Measurements from ENCODE around the gene ANO7. TPM values are rescaled to one million over a fixed set of nuclear protein-coding genes. Genes with fewer than 3 reads are reported as not detected.

Gene ANO7
- total RNA-seq, 2 experiments from 2014 or later: 2.1 to 2.4 TPM

- H3K36me3 Mint-ChIP-seq (ENCODE audit: low read depth): peaks cover 32% of the 10 kb centered on the region
- peak; percentile 56 for DNase-seq
- H3K27me3 Mint-ChIP-seq: no peaks in the 10 kb centered on the region
- ChIA-PET CTCF (no interaction called here), POLR2A (no interaction called here)
- H3K4me1 Mint-ChIP-seq: peaks cover 47% of the 10 kb centered on the region
- intact Hi-C loops (cut with DNase I, micrococcal nuclease): loop anchor here (1.0 to 5.0 kb wide), 6 partner anchors 38 to 236 kb away; partner anchors contain the start of genes HDLBP (in 2 of the 2), SEPTIN2 (in 2 of the 2), FARP2 (in 1 of the 2) and PASK (in 1 of the 2)
- peak overlapping the region; percentile 77 for H3K4me3 Mint-ChIP-seq
- H3K27ac Mint-ChIP-seq: no peak overlapping the region
- peaks cover 9% of the 10 kb centered on the region for H3K9me3 Mint-ChIP-seq (ENCODE audit: low read depth)
- peak; percentile 77 for ATAC-seq
Observed at GRCh38 chr2:241272303-241273209, 84.1 kb downstream of the ANO7 start.

DNA sequence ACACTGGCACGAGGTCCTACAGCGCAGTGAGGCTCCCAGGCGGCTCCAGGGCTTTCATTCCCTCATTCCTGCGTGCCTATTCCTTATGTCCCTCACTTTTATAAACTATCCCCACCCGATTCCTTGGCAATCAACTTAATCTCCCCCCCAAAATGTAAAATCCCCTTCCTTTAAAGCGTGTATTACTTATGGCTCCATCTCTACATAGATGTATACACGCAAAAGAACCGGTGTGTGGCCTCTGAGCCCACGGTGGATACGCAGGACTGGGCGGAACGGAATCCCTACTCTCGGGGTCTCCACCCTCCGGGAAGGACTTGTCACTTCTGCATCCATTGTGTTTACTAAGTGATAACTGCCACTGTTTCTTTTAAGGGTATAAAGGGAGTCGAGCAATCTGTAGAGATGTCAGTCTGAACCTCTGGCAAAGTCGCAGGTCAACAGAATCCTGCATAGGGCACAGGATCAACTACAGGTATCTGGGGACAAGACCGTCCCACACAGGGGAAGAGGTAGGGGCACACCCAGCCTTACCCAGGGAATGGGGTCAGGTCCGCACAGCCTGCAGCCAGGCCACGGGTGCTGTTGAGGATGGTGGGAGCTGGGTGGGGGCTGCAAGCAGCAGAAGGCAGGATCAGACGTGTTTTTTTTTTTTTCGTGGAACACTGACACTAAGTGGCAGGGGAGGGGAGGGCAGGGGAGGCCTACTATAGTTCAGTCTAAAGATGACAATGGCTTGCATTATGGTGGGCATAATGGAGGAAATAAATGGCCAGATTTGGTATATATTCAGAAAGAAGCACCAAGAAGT lies 84.9 kb downstream of the ANO7 start:
- peaks cover 34% of the 10 kb centered on the region for H3K36me3 Mint-ChIP-seq (ENCODE audit: low read depth)
- intact Hi-C loops (cut with DNase I, micrococcal nuclease): loop anchor here (2.0 to 5.0 kb wide), 2 partner anchors 44 to 83 kb away; partner anchors contain the start of genes FARP2 (in 1 of the 2), HDLBP (in 1 of the 2) and SEPTIN2 (in 1 of the 2)
- H3K27ac Mint-ChIP-seq: no peak overlapping the region
- no peaks in the 10 kb centered on the region for H3K27me3 Mint-ChIP-seq
- peak; percentile 10 for ATAC-seq
- ChIA-PET CTCF (interaction anchor here (0.6 kb wide), 1 partner anchor 20 kb away, joined by 3 read pairs; no protein-coding TSS in a partner anchor), POLR2A (interaction anchor here (0.6 kb wide), 1 partner anchor 160 kb away, joined by 4 read pairs; no protein-coding TSS in a partner anchor)
- no peak for DNase-seq
- peak overlapping the region; percentile 60 for H3K4me3 Mint-ChIP-seq
- peaks cover 47% of the 10 kb centered on the region for H3K4me1 Mint-ChIP-seq
- peaks cover 9% of the 10 kb centered on the region for H3K9me3 Mint-ChIP-seq (ENCODE audit: low read depth)

DNA sequence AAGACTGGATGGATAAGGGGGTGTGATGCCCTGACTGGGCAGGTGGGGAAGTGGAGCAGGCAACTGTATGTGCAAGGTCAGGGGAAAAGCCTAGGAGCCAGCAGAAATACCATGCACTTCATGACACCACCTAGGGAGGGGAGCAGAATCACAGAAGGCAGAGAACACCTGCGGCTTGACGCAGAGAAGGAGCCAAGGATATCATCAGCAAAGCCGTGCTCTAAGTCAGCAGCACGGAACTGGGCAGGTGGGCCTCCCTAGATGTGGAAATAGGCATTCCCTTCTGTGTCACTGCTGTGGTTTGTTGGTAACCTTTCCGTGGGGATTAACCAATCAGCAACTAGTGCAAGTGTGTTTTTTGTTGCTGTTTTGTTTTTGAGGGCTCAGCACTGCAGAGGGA lies 85.7 kb downstream of the ANO7 start:
- ATAC-seq: no peak
- ChIA-PET CTCF (interaction anchor here (0.6 kb wide), 1 partner anchor 19 kb away, joined by 3 read pairs; no protein-coding TSS in a partner anchor), POLR2A (no interaction called here)
- no peak overlapping the region for H3K4me3 Mint-ChIP-seq
- DNase-seq: no peak
- peaks cover 9% of the 10 kb centered on the region for H3K9me3 Mint-ChIP-seq (ENCODE audit: low read depth)
- H3K4me1 Mint-ChIP-seq: peaks cover 44% of the 10 kb centered on the region
- no peaks in the 10 kb centered on the region for H3K27me3 Mint-ChIP-seq
- intact Hi-C loops (cut with DNase I, micrococcal nuclease): loop anchor here in 1 of 2 experiments (5.0 kb wide), 1 partner anchor 43 kb away; the partner anchor contains the start of genes HDLBP and SEPTIN2
- H3K27ac Mint-ChIP-seq: no peak overlapping the region
- peaks cover 34% of the 10 kb centered on the region for H3K36me3 Mint-ChIP-seq (ENCODE audit: low read depth)

Other genes starting within 250 kb of the ANO7 start
- under 1 TPM; 0.69 to 0.78 TPM for gene SNED1, start 190.1 kb upstream of the ANO7 start, total RNA-seq
- 10 to 100 TPM; 34.4 to 34.5 TPM for gene MTERF4, start 86.4 kb upstream of the ANO7 start, total RNA-seq
- 10 to 100 TPM; 62.9 to 88.1 TPM for gene PASK, start 39.2 kb upstream of the ANO7 start, total RNA-seq
- 100 to 1,000 TPM; 104 to 129 TPM for gene PPP1R7, start 38.2 kb upstream of the ANO7 start, total RNA-seq
- gene HDLBP, start 127.0 kb downstream of the ANO7 start, total RNA-seq: 100 to 1,000 TPM; 259 to 348 TPM
- 100 to 1,000 TPM; 161 to 173 TPM for gene SEPTIN2, start 127.2 kb downstream of the ANO7 start, total RNA-seq
- 10 to 100 TPM; 29.0 to 30.7 TPM for gene FARP2, start 167.6 kb downstream of the ANO7 start, total RNA-seq